Dermis blood vessel endothelial cell (primary cell): ENCODE measurements around the gene XPO6. TPM values are rescaled to one million over a fixed set of nuclear protein-coding genes. Genes with fewer than 3 reads are reported as not detected.

Experiments used
- DNase-seq: peaks from one replicate; pipeline ENCODE4 v3.0.0; 2010
- total RNA-seq: library from RNA; depleted of rRNA; stranded (reverse); fragments of >200 nt; gene quantifications from 2 replicates; pipeline ENCODE4 v1.2.3, GENCODE V29; 2014

The XPO6 gene
- total RNA-seq, 1 donor from 2014 or later = 89.7 TPM

DNA sequence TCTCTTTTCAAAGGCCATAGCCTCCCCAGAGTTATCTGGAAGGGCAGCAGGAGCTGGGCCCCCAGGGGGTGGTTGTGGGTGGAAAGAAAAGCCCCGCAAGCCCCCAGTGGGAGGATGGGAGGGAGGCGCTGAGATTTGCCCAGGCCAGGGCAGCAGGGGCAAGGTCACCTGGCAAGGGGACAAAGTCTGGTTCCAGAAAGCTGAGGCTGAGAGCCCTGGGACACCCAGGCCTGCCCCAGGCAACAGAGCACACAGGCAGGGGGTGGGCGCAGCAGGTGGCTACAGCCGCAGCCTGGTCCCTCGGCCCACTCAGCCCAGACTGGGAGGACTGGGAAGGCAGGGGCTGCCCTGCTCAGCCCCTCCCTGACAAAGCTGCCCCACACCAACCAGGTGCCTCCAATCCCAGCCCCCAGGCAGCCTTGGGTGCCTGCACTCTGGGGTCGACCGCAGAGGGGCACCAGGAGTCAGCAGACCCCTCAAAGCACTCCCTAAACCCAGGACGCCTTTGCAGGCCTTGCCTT is 124.6 kb downstream of the XPO6 start:
- DNase-seq = no peak

DNA sequence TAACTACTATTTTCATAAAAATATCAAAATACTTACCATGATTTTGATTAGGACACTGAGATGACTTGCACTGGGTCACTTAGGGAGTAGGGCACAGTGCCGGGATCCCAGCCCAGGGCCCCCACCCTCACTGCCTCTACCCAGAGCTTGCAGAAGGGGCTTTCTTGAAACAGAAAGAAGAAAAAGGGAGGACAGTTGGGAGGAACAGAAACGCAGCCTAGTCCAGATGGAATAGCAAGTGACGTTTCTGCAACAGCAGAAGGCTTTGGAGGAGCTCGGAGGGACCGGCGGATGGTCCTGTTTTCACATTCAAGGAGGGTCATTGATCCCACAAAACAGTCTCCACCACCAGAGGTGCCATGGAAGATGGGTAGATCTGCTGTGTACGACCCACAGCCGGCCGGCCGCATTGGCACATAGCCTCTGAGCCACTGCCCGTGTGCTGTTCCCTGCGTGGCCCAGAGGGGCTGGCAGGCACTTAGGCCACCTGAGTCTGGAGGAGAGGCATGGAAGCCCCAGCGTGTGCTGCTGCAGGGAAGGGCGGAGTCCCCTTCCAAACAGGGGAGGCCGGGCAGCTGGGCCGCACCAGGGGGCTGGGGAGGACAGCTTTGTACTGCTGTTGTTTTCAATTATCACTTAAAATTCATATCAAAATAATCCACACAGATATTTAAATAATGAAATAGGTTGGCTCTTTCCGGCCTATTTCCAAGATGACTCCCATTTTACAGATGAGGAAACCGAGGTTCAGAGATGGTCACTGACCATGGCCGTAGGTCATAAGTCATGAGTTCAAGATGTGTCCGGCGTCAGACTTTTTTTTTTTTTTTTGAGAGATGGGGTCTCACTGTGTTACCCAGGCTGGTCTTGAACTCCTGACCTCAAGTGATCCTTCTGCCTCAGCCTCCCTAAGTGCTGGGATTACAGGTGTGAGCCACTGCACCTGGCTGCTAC is 125.3 kb downstream of the XPO6 start:
- no peak for DNase-seq

DNA sequence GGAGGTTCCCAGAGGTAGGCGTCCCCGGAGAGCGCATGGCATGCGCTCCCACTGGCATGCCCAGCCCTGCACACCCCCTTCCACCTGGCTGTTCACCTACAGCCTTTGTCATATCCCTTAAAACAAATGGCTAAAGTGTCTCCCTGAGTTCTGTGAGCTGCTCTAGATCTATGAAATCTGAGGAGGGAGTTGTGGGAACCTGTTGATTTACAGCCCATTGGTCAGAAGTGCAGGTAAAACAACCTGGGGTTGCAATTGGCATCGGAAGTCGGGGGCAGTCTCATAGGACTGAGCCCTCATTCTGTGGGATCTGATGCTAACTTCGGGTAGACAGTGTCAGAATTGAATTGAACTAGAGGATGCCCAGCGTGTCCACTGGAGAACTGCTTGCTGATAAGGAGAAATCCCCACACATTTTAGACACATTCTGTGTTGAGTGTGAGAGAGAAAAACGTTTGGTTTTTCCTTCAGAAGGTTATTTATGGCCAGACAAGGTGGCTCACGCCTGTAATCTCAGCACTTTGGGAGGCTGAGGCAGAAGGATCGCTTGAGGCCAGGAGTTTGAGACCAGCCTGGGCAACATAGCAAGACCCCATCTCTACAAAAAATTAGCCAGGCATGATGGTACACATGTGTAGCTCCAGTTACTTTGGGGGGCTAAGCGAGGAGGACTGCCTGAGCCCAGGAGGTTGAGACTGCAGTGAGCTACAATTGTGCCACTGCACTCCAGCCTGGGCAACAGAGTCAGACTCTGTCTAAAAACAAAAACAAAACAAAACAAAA is 126.2 kb downstream of the XPO6 start:
- no peak for DNase-seq

DNA sequence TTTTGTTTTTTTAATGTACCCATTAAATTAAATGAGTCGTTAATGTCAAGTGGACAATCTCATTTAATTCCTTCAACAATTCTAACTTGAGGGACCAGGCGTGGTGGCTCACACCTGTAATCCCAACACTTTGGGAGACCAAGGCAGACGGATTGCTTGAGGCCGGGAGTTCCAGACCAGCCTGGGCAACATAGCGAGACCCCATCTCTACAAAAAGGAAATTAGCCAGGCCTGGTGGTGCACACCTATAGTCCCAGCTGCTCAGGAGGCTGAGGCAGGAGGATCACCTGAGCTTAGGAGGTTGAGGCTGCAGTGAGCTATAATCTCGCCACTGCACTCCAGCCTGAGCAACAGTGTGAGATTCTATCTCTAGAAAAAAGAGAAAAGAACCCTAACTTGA is 127.6 kb downstream of the XPO6 start:
- DNase-seq = no peak

DNA sequence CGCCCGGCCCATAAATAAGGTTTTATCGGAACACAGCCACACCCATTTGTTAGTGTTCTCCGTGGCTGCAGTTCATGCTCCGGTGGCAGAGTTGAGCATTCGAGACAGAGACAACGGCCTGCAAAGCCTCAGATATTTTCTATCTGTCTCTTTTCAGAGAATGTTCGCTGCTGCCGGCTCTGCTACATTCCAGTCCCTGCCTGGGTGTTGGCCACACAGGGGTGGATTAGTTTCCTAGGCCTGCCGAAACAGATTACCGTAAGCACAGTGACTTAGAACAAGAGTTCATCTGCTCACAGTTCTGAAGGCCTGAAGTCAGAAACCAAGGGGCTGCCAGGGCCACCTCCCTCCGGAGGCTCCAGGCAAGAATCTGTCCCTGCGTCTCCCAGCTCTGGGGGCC is 129.1 kb downstream of the XPO6 start:
- DNase-seq = no peak

- no peak for DNase-seq
Measured at GRCh38 chr16:28081391-28081968, 130.3 kb downstream of the XPO6 start.

DNA sequence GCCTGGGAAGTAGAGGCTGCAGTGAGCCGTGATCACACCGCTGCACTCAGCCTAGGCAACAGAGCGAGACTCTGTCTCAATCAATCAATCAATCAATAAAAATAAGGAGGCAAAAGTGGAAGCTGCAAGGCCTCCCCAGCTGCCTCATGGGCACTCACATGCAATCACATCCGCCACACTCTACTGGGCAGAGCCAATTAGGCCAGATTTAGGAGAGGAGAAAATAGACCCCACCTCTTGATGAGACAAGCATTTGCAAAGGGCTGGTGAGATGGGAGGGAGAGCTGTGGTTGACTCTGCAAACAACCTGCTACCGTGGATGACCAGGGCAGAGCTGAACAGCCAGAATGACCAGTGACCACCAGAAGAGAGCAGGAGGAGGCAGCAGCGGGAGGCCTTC is 133.5 kb downstream of the XPO6 start:
- DNase-seq = no peak

GRCh38 chr16:28073836-28074235 is 137.9 kb downstream of the XPO6 start:
- no peak for DNase-seq

DNA sequence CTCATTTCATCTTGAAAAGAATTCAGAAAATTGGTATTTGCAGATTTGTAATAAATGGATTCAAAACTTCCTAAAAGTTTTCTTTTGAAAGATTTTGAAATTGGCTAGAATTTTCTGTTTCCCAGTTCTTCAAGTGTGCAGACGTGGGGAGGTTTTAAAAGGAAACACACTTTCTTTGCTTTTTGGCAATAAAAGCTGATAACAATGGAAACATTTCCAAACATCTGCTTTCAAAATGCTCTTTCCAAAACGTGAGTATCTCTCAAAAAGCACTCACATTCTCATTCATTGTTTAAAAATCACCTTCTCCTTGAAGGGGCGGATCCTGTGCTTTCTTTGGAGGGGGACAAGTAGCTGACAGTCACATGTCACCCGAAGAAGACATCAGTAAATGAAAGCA is 139.7 kb downstream of the XPO6 start:
- no peak for DNase-seq

DNA sequence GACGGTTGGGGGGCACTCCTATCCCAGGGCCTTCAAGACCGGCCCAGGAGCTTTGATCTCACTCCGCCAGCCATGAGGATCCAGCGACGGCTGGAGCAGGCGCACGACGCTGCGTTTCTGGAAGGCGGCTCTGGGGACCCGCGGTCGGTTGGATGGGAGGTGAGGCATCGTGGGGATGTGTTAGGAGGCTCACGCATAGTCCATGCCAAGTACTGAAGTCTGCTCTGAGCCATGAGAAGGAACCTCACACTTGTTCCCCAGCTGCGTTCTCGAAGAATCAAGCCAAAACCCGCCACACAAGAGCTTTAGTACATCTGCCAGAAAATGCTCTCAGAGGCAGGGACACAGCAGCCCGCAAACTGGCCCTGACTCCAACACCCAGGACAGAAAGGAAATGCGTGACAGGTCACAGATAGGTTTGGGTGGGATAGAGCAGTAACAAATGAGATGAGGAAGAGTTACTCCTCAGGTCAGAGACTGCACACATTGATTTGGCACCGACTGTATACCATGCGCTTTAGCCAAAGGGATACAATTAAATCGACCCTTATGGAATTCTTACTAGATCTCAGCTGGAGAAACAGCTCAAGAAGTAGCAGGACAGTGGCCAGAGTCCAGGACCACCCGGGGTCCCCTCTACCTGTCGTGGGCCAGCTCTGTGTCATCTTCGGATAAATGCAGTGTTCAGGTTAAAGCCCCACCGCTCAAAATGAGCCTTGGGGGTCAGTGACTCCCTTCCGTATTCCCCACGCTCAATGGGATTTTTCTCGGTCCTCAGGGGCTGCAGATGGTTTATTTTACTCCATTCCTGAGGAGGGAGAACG is 141.6 kb downstream of the XPO6 start:
- no peak for DNase-seq

GRCh38 chr16:28068976-28069375 is 142.8 kb downstream of the XPO6 start:
- DNase-seq = no peak

DNA sequence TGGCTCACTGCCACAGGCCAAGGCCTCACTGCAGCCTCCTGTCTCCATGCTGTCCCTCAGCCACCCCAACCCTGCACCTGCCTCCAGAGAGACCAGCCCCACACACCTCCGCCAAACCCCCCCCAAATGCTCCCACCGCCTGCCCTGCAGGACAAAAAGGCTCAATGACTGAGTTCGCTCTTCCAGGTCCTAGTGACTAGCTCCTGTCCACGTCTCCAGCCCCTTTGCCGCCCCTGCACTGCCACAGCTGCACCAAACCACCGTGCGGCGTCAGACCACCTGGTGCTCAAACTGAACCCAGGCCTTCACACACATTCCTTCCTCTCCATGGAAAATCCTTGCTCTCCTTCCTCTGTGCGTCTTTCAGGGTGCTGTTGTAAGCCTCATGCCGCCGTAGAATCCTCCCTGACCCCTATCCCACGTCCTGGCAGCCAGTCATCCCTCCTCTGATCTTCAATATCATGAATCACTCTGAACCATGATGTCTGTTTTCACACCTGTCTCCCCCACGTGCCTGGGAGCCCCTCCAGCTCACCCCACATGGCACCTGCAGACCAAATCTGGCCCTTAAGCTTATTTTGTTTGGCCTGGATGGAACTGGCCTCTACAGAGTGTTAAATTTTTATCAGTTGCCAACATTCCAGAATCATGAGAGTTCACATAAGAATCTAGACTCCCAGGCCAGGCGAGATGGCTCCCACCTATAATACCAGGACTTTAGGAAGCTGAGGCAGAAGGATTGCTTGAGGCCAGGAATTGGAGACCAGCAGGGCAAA is 144.0 kb downstream of the XPO6 start:
- peak; percentile 22 for DNase-seq

- no peak for DNase-seq
Measured at GRCh38 chr16:28064706-28065249, 147.0 kb downstream of the XPO6 start.

GRCh38 chr16:28064150-28064549 is 147.6 kb downstream of the XPO6 start:
- no peak for DNase-seq

DNA sequence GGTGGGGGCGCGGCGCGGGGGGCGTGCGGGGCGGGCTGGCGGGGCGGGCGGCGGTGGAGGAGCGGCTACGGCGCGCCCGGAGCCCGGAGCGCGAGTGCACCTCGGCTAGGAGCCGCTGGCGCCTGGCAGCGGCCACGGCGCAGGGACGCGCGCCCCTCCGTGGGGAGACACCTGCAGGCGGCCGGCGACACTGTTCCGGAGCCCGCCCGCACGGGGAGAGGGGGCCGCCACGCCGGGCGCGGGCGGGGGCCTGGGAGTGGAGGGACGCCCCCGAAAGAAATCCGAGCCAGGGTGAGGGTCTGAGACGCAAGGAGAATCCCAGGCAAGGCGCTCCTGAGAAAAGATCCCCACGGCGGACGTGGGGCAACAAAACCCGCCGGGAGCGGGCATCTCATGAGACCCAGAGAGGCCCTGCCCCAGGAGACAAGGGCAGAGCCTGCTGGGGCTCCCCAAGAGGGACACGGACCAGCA is 148.1 kb downstream of the XPO6 start, which contains the start of gene GSG1L:
Gene GSG1L, minus strand, starts transcription at position 124 of the 471 bp plus-strand sequence. CDS start 290 bp downstream, outside the sequence.
- DNase-seq = peak; percentile 16

DNA sequence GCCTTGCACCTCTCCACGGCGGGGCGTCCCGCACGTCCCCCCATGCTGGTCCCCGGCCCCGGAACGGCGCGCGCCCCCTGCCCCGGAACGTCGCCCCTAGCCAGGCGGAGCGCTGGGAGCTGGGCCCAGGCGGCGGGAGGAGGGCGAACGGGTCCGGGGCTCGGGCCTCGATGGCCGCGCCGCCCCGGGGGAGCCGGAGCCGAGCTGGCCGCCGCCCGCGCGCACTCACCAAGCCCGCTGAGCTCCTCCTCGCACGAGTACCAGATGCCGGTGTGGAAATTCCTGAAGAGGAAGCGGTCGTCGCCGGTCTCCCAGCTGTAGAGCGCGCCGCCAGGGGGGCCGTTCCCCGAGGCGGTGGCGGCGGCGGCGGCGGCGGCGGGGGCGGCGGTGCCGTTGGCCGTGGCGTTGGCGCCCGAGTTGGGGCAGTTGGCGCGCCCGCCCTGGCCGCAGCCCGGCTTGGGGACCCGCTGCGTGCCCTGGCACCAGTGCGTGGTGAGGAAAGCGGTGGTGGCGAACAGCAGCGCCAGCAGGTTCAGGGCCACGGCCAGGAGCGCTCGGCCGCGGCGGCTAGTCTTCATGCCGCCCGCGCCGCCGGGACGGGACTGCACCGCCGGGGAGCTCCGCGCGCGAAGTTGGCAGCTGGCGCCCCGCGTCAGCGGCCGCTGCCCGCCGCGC is 148.8 kb downstream of the XPO6 start:
- peak; percentile 32 for DNase-seq

DNA sequence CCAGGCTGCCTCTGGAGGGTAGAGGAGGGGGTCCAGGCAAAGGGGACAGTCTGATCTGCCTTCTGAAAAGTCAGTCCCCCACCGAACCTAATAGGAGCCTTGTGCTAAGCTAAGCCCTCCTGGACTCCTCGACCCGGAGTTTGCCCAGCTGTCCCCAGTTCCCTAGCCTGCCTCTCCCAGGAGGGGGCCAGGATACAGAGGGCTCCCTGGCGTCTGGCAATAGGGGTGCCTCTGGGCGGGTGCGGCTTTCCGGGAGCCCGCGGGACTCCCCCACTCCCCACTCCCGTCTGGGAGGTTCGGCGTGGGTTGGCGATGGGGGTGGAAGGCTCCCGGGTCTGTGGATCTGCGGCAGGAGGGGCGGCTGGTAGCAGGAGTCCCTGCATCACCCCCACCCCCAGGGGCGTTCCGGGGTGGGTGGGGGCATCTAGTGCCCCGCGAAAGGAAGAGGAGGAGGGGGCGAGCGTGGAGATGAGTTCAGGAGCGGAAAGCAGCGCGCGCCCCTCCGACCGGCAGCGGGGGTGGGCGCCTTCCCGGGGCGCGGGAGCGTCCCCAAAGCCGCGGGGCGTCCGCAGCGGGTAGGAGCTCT is 149.4 kb downstream of the XPO6 start:
- DNase-seq = no peak

GRCh38 chr16:28061352-28062101 is 150.2 kb downstream of the XPO6 start:
- DNase-seq = no peak
